ENCODE measurements around the gene RNF111. TPM values are rescaled to one million over a fixed set of nuclear protein-coding genes. Genes with fewer than 3 reads are reported as not detected.

The RNF111 gene
- total and polyA plus RNA-seq, 7 donors, result 7.6 to 28.6 (median 15.0) TPM

DNA sequence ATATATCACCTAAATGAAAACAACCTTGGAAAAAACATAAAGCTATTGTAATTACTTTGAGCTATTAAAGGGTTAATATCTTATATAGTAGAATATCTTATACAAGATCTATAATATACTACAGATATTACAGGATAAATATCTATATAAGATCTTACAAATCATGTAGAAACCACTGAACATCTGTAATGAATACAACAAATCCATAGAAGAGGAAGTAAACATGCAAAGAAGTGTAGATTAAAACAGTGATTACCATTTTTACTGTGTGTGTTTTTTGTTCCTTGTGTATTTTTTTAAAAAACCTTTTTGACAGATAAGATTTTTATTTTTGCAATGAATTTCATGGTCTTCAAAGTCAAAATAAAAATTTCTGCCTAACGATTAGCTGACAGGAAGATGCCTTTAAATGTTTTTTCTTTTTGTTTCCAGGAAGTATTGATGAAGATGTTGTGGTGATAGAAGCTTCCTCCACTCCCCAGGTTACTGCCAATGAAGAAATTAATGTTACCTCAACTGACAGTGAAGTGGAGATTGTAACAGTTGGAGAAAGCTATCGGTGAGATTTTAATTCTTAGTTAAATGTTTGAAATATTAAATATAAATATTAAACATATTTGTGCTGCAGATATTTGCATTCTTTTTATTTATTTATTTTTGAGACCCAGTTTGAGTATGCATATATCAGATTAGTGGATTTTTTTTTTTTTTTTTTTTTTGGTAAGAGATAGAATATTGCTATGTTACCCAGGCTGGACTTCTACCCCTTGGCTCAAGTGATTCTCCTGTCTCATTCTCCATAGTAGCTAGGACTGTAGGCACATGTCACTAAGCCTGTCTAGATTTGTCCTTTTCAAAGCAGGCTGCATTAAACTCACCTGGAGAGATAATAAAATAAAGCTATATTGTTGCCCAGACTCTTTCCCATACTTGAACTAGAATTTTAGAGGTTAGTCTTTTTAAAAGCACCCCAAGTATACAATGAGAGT lies 64.7 kb downstream of the RNF111 start:
- Histone ChIP-seq H3K27ac (no peak overlapping the region), H3K36me3 (peaks cover 0 to 40% (median 0%) of the 10 kb centered on the region in 4 donors), H3K9me3 (no peaks in the 10 kb centered on the region), H3K27me3 (no peaks in the 10 kb centered on the region), H3K4me3 (no peak overlapping the region), H3K4me1 (no peaks in the 10 kb centered on the region)
- TF ChIP-seq EP300 (IDR thresholded peaks at IDR 0.05), result no peak
- TF ChIP-seq, protein P1, sequence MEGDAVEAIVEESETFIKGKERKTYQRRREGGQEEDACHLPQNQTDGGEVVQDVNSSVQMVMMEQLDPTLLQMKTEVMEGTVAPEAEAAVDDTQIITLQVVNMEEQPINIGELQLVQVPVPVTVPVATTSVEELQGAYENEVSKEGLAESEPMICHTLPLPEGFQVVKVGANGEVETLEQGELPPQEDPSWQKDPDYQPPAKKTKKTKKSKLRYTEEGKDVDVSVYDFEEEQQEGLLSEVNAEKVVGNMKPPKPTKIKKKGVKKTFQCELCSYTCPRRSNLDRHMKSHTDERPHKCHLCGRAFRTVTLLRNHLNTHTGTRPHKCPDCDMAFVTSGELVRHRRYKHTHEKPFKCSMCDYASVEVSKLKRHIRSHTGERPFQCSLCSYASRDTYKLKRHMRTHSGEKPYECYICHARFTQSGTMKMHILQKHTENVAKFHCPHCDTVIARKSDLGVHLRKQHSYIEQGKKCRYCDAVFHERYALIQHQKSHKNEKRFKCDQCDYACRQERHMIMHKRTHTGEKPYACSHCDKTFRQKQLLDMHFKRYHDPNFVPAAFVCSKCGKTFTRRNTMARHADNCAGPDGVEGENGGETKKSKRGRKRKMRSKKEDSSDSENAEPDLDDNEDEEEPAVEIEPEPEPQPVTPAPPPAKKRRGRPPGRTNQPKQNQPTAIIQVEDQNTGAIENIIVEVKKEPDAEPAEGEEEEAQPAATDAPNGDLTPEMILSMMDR (IDR thresholded peaks at IDR 0.05), result no peak
- no peak for TF ChIP-seq POLR2AphosphoS5 (IDR thresholded peaks at IDR 0.05)
- DNase-seq, result no peak
- 62 to 75% methylated on average over 2 of the region's 2 CpGs for WGBS, 2 donors
- intact Hi-C loops (cut with DNase I), result no loop called here

DNA sequence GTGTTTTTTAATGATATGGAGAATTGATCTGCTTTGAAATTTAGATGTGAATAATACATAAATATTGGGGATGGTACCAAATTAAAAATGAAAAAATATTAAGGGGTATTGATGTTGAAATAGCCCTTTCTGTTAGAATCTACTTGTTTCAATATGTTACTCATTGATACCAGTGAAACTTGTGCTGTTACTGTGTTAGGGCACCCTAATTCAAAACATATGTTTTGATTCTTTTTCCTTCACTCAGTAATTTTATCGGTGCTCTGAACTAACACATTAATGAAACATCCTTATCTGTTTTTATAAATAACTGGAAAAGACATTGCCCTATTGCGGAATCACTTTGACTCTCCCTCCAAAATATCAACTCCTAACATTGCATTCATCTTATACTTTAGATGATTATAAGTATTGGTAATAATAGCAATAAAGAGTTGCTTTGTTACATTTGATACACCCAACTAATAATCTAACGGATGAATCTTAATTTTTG lies 65.5 kb downstream of the RNF111 start:
- H3K27ac ChIP-seq, result no peak overlapping the region
- no peaks in the 10 kb centered on the region for H3K9me3 ChIP-seq
- no peaks in the 10 kb centered on the region for H3K4me1 ChIP-seq
- no peak overlapping the region for H3K4me3 ChIP-seq
- intact Hi-C loops (cut with DNase I), result no loop called here
- peaks cover 0 to 48% (median 0%) of the 10 kb centered on the region in 4 donors for H3K36me3 ChIP-seq
- TF ChIP-seq, protein P1 (IDR thresholded peaks at IDR 0.05), result no peak
- TF ChIP-seq POLR2A (IDR thresholded peaks at IDR 0.05) (no peak), EP300 (IDR thresholded peaks at IDR 0.05) (no peak), POLR2AphosphoS5 (IDR thresholded peaks at IDR 0.05) (no peak)
- H3K27me3 ChIP-seq, result no peaks in the 10 kb centered on the region
- DNase-seq, result no peak
- 75 to 92% methylated on average over 3 of the region's 3 CpGs for WGBS, 2 donors

DNA sequence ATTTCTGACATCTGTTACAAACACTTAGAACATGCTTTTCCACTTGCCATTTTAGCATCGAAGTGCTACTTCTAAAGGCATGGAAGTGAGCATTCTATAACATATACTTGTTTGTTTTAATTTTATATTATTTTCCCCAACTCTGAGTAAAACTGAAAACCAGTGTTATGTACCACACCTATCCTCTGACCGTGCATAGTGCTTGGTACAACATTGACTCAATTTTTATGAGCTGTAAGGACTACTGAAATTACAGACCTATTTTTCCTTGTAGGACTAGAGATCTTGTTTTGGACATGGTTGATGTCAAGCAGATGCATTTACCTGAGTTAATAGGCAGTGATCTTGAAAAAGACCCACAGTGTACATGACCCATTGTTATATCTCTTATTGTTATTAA lies 66.0 kb downstream of the RNF111 start:
- no peaks in the 10 kb centered on the region for H3K4me1 ChIP-seq
- H3K27ac ChIP-seq, result no peak overlapping the region
- no peak for DNase-seq
- 67 to 74% methylated on average over 2 of the region's 2 CpGs for WGBS, 2 donors
- no peak overlapping the region for H3K4me3 ChIP-seq
- intact Hi-C loops (cut with DNase I), result no loop called here
- peaks cover 0 to 53% (median 1%) of the 10 kb centered on the region in 4 donors for H3K36me3 ChIP-seq
- TF ChIP-seq POLR2AphosphoS5 (IDR thresholded peaks at IDR 0.05) (no peak), POLR2A (IDR thresholded peaks at IDR 0.05) (no peak), EP300 (IDR thresholded peaks at IDR 0.05) (no peak)
- TF ChIP-seq, protein P1 (IDR thresholded peaks at IDR 0.05), result no peak
- H3K9me3 ChIP-seq, result no peaks in the 10 kb centered on the region
- H3K27me3 ChIP-seq, result no peaks in the 10 kb centered on the region

DNA sequence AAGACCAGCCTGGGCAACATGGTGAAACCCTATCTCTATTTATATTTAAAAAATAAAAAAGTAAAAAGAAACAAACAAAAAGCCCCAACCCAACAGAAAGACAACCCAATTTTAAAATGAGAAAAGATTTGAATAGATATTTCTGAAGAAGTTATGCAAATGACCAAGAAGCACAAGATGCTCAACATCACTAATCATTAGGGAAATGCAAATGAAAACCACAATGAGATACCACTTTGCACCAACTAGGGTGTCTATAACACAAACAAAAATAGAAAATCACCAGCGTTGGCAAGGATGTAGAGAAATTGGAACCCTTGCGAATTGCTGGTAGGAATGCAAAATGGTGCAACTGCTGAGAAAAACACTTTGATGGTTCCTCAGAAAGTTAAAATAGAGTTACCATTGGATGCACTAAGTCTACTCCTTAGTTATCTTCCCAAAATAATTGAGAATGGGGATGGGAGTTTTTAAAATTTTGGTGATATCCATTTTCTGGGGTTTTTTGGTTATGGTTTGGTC lies 71.7 kb downstream of the RNF111 start:
- no peak overlapping the region for H3K4me3 ChIP-seq
- no peak overlapping the region for H3K27ac ChIP-seq
- H3K36me3 ChIP-seq, result peaks cover 6 to 90% (median 21%) of the 10 kb centered on the region in 4 donors
- 87 to 97% methylated on average over 2 of the region's 2 CpGs for WGBS, 2 donors
- no peaks in the 10 kb centered on the region for H3K4me1 ChIP-seq
- intact Hi-C loops (cut with DNase I), result no loop called here
- TF ChIP-seq POLR2AphosphoS5 (IDR thresholded peaks at IDR 0.05) (no peak), POLR2A (IDR thresholded peaks at IDR 0.05) (no peak), EP300 (IDR thresholded peaks at IDR 0.05) (no peak)
- TF ChIP-seq, protein P1 (IDR thresholded peaks at IDR 0.05), result no peak
- no peak for DNase-seq
- no peaks in the 10 kb centered on the region for H3K27me3 ChIP-seq
- no peaks in the 10 kb centered on the region for H3K9me3 ChIP-seq
